A549 (cell line): ENCODE results near the gene POMT2. TPM values are rescaled to one million over a fixed set of nuclear protein-coding genes. Genes with fewer than 3 reads are reported as not detected.

Experiments
- ATAC-seq, 2 experiments: fragments of 200-7000 bp in 1 of 2; fragments of >200 bp in 1 of 2; cut with Nextera tagmentation in 1 of 2; cut with Tn5 transposase in 1 of 2; 3 replicates each; pipeline versions ENCODE4 v1.8.0 to v1.9.1; 2018 to 2020; ENCODE audit warnings: mild to moderate bottlenecking in 1 of 2, moderate library complexity in 1 of 2
- CTCF ChIA-PET: fragments of 300-600 bp; sonication (Branson Sonifier 250); formaldehyde crosslinking; extraction: SDS; loops from one replicate; lab custom pipeline; 2021; ENCODE audit warnings: antibody characterized with exemption, inconsistent platforms; lab: Yijun Ruan, JAX
- POLR2A ChIA-PET: fragments of 350-600 bp; formaldehyde crosslinking; extraction: SDS; loops from one replicate; lab custom pipeline; 2021; ENCODE audit warnings: antibody characterized with exemption, inconsistent platforms; lab: Yijun Ruan, JAX
- DNase-seq, 2 experiments: peaks; one replicate each; pipeline versions ENCODE4 v3.0.0 to v3.0.0-alpha.2; 2011 to 2016; ENCODE audit warnings: low read depth in 1 of 2, low spot score in 1 of 2
- FAIRE-seq: peaks from 2 replicates; lab custom pipeline; 2011; peaks lifted over from hg19 to GRCh38; lab: Jason Lieb, UNC
- H3K27ac ChIP-seq, 2 experiments: fragments of >200 bp; sonication (Bioruptor Twin); formaldehyde crosslinking; 3 replicates each; pipeline ENCODE4 v1.5.1; 2016 to 2017
- H3K4me1 ChIP-seq: fragments of >200 bp; sonication (Bioruptor Twin); formaldehyde crosslinking; 3 replicates; pipeline ENCODE4 v1.6.1; 2016
- H3K4me2 ChIP-seq: fragments of >200 bp; sonication (Bioruptor Twin); formaldehyde crosslinking; 3 replicates; pipeline ENCODE4 v1.6.1; 2016
- H3K4me3 ChIP-seq: fragments of >200 bp; sonication (Bioruptor Twin); formaldehyde crosslinking; 3 replicates; pipeline ENCODE4 v1.5.1; 2016
- H3K9me3 ChIP-seq: fragments of >200 bp; sonication (Bioruptor Twin); formaldehyde crosslinking; 3 replicates; pipeline ENCODE4 v1.6.1; 2016
- BCL3 ChIP-seq: fragments of >200 bp; sonication (Bioruptor Twin); formaldehyde crosslinking; IDR thresholded peaks from 3 replicates; pipeline ENCODE4 v1.6.1; 2016
- CBX8 ChIP-seq: fragments of 200-600 bp; sonication (generic); IDR thresholded peaks from 2 replicates; pipeline ENCODE4 v1.6.1; 2016
- EHF ChIP-seq: fragments of 250-450 bp; sonication (Bioruptor Pico); IDR thresholded peaks from 2 replicates; pipeline ENCODE4 v1.5.0; 2020; ENCODE audit warnings: mild to moderate bottlenecking
- ESRRA ChIP-seq: fragments of 150-350 bp; IDR thresholded peaks from 2 replicates; pipeline ENCODE4 v1.6.1; 2014; ENCODE audit warnings: mild to moderate bottlenecking, low read length, borderline replicate concordance
- HDAC2 ChIP-seq: fragments of 200-600 bp; sonication (generic); IDR thresholded peaks from 2 replicates; pipeline ENCODE4 v1.6.1; 2016
- HES2 ChIP-seq: fragments of >200 bp; sonication (Bioruptor Twin); formaldehyde crosslinking; IDR thresholded peaks from 2 replicates; pipeline ENCODE4 v1.6.1; 2016
- HEYL ChIP-seq: fragments of 250-450 bp; sonication (Bioruptor Pico); IDR thresholded peaks from 2 replicates; pipeline ENCODE4 v1.8.0; 2021; ENCODE audit warnings: mild to moderate bottlenecking, moderate library complexity
- HOXB5 ChIP-seq: fragments of 250-450 bp; sonication (Bioruptor Pico); IDR thresholded peaks from 2 replicates; pipeline ENCODE4 v1.5.0; 2020; ENCODE audit warnings: mild to moderate bottlenecking, moderate library complexity
- JUNB ChIP-seq: fragments of >200 bp; sonication (Bioruptor Twin); formaldehyde crosslinking; IDR thresholded peaks from 2 replicates; pipeline ENCODE4 v1.6.1; 2016
- KDM5A ChIP-seq: fragments of 200-600 bp; sonication (generic); IDR thresholded peaks from 2 replicates; pipeline ENCODE4 v1.6.1; 2016; ENCODE audit warnings: antibody characterized with exemption, mild to moderate bottlenecking
- MAX ChIP-seq: IDR thresholded peaks from 2 replicates; pipeline ENCODE4 v1.6.1; 2012
- MYC ChIP-seq: IDR thresholded peaks from 2 replicates; pipeline ENCODE4 v1.6.1; 2012; ENCODE audit warnings: mild to moderate bottlenecking, inconsistent platforms, low read length, improper control_type of control experiment, borderline replicate concordance
- NFE2L2 ChIP-seq: fragments of 150-350 bp; conservative IDR thresholded peaks from 2 replicates; pipeline ENCODE4 v1.6.1; 2014; ENCODE audit warnings: low read length
- RFX5 ChIP-seq: fragments of 450-650 bp; IDR thresholded peaks from 2 replicates; pipeline ENCODE4 v1.7.1; 2014; ENCODE audit warnings: antibody characterized with exemption, mild to moderate bottlenecking, moderate library complexity
- SMC3 ChIP-seq: fragments of >200 bp; sonication (Bioruptor Twin); formaldehyde crosslinking; IDR thresholded peaks from 3 replicates; pipeline ENCODE4 v1.6.1; 2018; ENCODE audit warnings: inconsistent platforms
- TFCP2L1 ChIP-seq: fragments of 250-450 bp; sonication (Bioruptor Pico); IDR thresholded peaks from 2 replicates; pipeline ENCODE4 v1.5.0; 2021; ENCODE audit warnings: mild to moderate bottlenecking
- TP53 ChIP-seq: fragments of 250-450 bp; sonication (Bioruptor Pico); IDR thresholded peaks from 2 replicates; pipeline ENCODE4 v1.5.0; 2021; ENCODE audit warnings: mild to moderate bottlenecking, moderate library complexity
- ZC3H11A ChIP-seq: fragments of 450-650 bp; IDR thresholded peaks from 2 replicates; pipeline ENCODE4 v1.6.1; 2014; ENCODE audit warnings: antibody characterized with exemption, mild to moderate bottlenecking
- ZFP36 ChIP-seq: fragments of 450-650 bp; IDR thresholded peaks from 2 replicates; pipeline ENCODE4 v1.6.1; 2014; ENCODE audit warnings: borderline replicate concordance; ENCODE audit not compliant: partially characterized antibody
- WGBS: methylation state at CpG from one replicate; pipeline ENCODE4 v1.1.6; 2017; ENCODE audit errors: missing lambda C conversion rate; 5-methylcytosine and 5-hydroxymethylcytosine counted together
- polyA plus RNA-seq, 4 experiments: library from polyadenylated mRNA; depleted of rRNA in 3 of 4; stranded (reverse); fragments of >200 nt; fragmentation: RNase III in 1 of 4; extraction: RNeasy Plus Mini Kit Qiagen cat#74134 plus additional on column Dnase treatment in 1 of 4; gene quantifications; 2 replicates in 3 of 4; 3 replicates in 1 of 4; pipeline ENCODE4 v1.2.3, GENCODE V29; 2011 to 2017
- small RNA-seq, 6 experiments: library from RNA; depleted of rRNA; stranded (forward); fragments of <200 nt; gene quantifications; one replicate each; pipeline ENCODE3, GENCODE V24; 2012

The POMT2 gene
- polyA plus RNA-seq, 2 of the 4 experiments (the other 2 are of a cell fraction), result 27.1 to 38.7 TPM

DNA sequence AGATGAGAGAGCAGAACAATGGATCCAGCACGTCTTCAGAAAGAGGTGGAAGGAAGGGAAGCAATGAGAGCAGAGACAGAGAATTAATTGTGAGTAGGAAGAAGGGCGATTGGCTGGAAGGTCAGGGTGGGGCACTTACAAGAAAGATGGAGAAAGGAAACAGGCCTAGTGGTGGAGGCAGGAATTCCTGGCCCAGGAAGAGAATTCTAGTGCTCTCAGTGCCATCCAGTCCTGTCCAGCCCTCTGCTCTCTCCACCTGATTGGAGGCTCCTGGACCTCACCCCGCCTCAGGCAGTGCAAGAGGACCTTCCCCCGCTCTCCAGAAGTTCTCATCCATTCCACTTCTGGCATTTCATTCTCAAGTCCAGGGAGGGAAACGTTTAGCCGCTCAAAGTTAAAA is 92.6 kb downstream of the POMT2 start (continued):
- TF ChIP-seq HES2, result no peak
- TF ChIP-seq HDAC2, result no peak

DNA sequence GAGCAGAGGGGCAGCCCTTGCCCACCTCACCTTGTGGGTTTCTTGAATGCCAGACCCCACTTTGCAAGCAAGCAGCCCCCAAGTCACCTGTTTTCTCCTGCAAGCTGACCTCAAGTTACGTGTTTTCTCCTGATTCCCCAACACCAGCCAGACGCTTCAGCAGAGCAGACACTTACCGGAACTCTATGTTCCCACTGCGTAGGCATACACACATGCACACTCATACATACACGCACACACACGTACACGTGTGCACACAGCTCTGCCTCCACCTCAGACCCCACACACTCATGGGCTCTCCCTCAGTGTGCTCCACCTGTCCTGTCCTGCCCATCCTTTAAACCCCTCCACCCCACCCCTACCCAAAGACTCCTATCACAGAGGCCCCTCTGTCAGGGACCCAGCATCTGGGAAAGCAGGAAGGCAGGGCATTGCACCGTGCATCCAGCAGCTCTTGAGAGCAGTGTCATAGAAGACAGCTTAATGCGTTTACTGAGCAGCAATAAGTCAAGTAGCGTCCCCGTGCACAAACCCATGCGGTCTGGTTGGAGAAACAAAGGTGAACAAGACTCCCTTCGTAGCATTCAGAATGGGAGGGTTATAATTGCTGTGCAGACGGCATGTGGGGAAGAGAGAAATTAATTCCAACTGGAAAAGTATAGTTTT is 94.7 kb downstream of the POMT2 start:
- Histone ChIP-seq H3K9me3 (no peaks in the 10 kb centered on the region), H3K4me3 (no peak overlapping the region), H3K4me1 (no peaks in the 10 kb centered on the region), H3K4me2 (no peak overlapping the region), H3K27ac (no peak overlapping the region)
- DNase-seq, result no peak
- 61% methylated on average over 14 of the region's 14 CpGs for WGBS
- no peak for ATAC-seq
- ChIA-PET POLR2A (no interaction called here), CTCF (interaction anchor here (1.2 to 1.6 kb wide), 3 partner anchors 13 to 75 kb away, joined by 3 to 5 read pairs (median 4); no protein-coding TSS in a partner anchor)
- no peak for FAIRE-seq
- TF ChIP-seq MAX (no peak), TP53 (CRISPR knock-in tag) (no peak), ESRRA (no peak), ZC3H11A (no peak), BCL3 (no peak), NFE2L2 (no peak), ZFP36 (no peak)
- TF ChIP-seq, all 56 proteins: peak for 0

DNA sequence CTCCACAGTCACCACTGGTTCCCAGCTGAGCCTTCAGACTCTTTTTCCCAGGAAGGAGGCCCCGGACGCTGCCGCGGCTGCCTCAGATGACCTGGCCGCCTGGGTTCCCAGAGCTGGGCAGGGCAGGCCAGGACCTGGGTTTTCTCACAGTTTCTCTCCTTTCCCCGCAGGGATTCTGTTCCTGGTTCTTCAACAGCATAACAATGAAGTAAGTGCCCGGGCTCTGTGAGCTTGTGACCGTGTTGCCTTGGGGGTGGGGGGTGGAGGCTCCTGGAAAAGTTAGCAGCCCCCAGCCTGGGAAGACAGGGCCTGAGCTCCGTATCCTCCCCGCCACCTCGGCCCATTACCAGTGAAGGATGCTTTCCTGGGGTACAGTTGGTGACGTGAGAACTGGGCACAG is 95.4 kb downstream of the POMT2 start:
- FAIRE-seq (no peak), ATAC-seq (no peak), DNase-seq (no peak)
- TF ChIP-seq HDAC2 (no peak), HES2 (no peak), JUNB (no peak), TFCP2L1 (CRISPR knock-in tag) (no peak), MYC (no peak), RFX5 (no peak), CBX8 (no peak), EHF (CRISPR knock-in tag) (no peak), HOXB5 (CRISPR knock-in tag) (no peak), MAX (no peak), HEYL (no peak), KDM5A (no peak), SMC3 (no peak)
- Histone ChIP-seq H3K27ac (no peak overlapping the region), H3K9me3 (no peaks in the 10 kb centered on the region), H3K4me1 (no peaks in the 10 kb centered on the region), H3K4me3 (no peak overlapping the region), H3K4me2 (no peak overlapping the region)
- WGBS, result 76% methylated on average over 9 of the region's 12 CpGs
- ChIA-PET CTCF (interaction anchor here (1.2 to 1.6 kb wide), 3 partner anchors 12 to 76 kb away, joined by 3 to 5 read pairs (median 4); no protein-coding TSS in a partner anchor), POLR2A (no interaction called here)

Small RNA genes within 50 kb of the gene (small RNA-seq; reads per million reads assigned to genes)
- 0 reads per million in 6 experiments for gene MIR1260A

Other genes starting within 250 kb of the POMT2 start
- gene CIPC, start 222.6 kb downstream of the POMT2 start, polyA plus RNA-seq (2011; rRNA removed), result 13.9 and 15.2 TPM in 2 replicates
- gene CIPC, start 222.6 kb downstream of the POMT2 start, polyA plus RNA-seq (2017; fragmentation: RNase III; extraction: RNeasy Plus Mini Kit Qiagen cat#74134 plus additional on column Dnase treatment), result 8.9 to 9.6 TPM (median 8.9 TPM) in 3 replicates
- gene ZDHHC22, start 179.1 kb downstream of the POMT2 start, polyA plus RNA-seq (2011; rRNA removed), result 0.04 and 0.11 TPM in 2 replicates
- 0.16 to 0.28 TPM (median 0.23 TPM) in 3 replicates for gene ZDHHC22, start 179.1 kb downstream of the POMT2 start, polyA plus RNA-seq (2017; fragmentation: RNase III; extraction: RNeasy Plus Mini Kit Qiagen cat#74134 plus additional on column Dnase treatment)
- gene TMEM63C, start 139.1 kb downstream of the POMT2 start, polyA plus RNA-seq (2011; rRNA removed), result 0.57 and 0.86 TPM in 2 replicates
- gene TMEM63C, start 139.1 kb downstream of the POMT2 start, polyA plus RNA-seq (2017; fragmentation: RNase III; extraction: RNeasy Plus Mini Kit Qiagen cat#74134 plus additional on column Dnase treatment), result 0.43 to 0.91 TPM (median 0.73 TPM) in 3 replicates
- not detected in 2 replicates for gene NGB, start 49.7 kb downstream of the POMT2 start, polyA plus RNA-seq (2011; rRNA removed)
- not detected in 3 replicates for gene NGB, start 49.7 kb downstream of the POMT2 start, polyA plus RNA-seq (2017; fragmentation: RNase III; extraction: RNeasy Plus Mini Kit Qiagen cat#74134 plus additional on column Dnase treatment)
- 24.3 and 29.3 TPM in 2 replicates for gene GSTZ1, start 153 bp upstream of the POMT2 start, polyA plus RNA-seq (2011; rRNA removed)
- gene GSTZ1, start 153 bp upstream of the POMT2 start, polyA plus RNA-seq (2017; fragmentation: RNase III; extraction: RNeasy Plus Mini Kit Qiagen cat#74134 plus additional on column Dnase treatment), result 29.7 to 33.6 TPM (median 30.1 TPM) in 3 replicates
- gene TMED8, start 56.2 kb upstream of the POMT2 start, polyA plus RNA-seq (2011; rRNA removed), result 11.7 and 13.9 TPM in 2 replicates
- 8.1 to 8.8 TPM (median 8.8 TPM) in 3 replicates for gene TMED8, start 56.2 kb upstream of the POMT2 start, polyA plus RNA-seq (2017; fragmentation: RNase III; extraction: RNeasy Plus Mini Kit Qiagen cat#74134 plus additional on column Dnase treatment)
- gene SAMD15, start 56.5 kb upstream of the POMT2 start, polyA plus RNA-seq (2011; rRNA removed), result 2.0 and 2.7 TPM in 2 replicates
- 2.1 to 2.5 TPM (median 2.2 TPM) in 3 replicates for gene SAMD15, start 56.5 kb upstream of the POMT2 start, polyA plus RNA-seq (2017; fragmentation: RNase III; extraction: RNeasy Plus Mini Kit Qiagen cat#74134 plus additional on column Dnase treatment)
- 0.34 and 0.45 TPM in 2 replicates for gene NOXRED1, start 102.6 kb upstream of the POMT2 start, polyA plus RNA-seq (2011; rRNA removed)
- gene NOXRED1, start 102.6 kb upstream of the POMT2 start, polyA plus RNA-seq (2017; fragmentation: RNase III; extraction: RNeasy Plus Mini Kit Qiagen cat#74134 plus additional on column Dnase treatment), result 0.16 to 0.22 TPM (median 0.18 TPM) in 3 replicates
- gene VIPAS39, start 136.7 kb upstream of the POMT2 start, polyA plus RNA-seq (2011; rRNA removed), result 35.8 and 38.0 TPM in 2 replicates
- gene VIPAS39, start 136.7 kb upstream of the POMT2 start, polyA plus RNA-seq (2017; fragmentation: RNase III; extraction: RNeasy Plus Mini Kit Qiagen cat#74134 plus additional on column Dnase treatment), result 14.9 to 15.3 TPM (median 14.9 TPM) in 3 replicates
- 289 and 299 TPM in 2 replicates for gene AHSA1, start 137.2 kb upstream of the POMT2 start, polyA plus RNA-seq (2011; rRNA removed)
- gene AHSA1, start 137.2 kb upstream of the POMT2 start, polyA plus RNA-seq (2017; fragmentation: RNase III; extraction: RNeasy Plus Mini Kit Qiagen cat#74134 plus additional on column Dnase treatment), result 307 to 334 TPM (median 308 TPM) in 3 replicates
- 0.10 and 0.11 TPM in 2 replicates for gene ISM2, start 177.9 kb upstream of the POMT2 start, polyA plus RNA-seq (2011; rRNA removed)
- 0.21 to 0.31 TPM (median 0.22 TPM) in 3 replicates for gene ISM2, start 177.9 kb upstream of the POMT2 start, polyA plus RNA-seq (2017; fragmentation: RNase III; extraction: RNeasy Plus Mini Kit Qiagen cat#74134 plus additional on column Dnase treatment)